ENCODE measurements around the gene GOLGB1. TPM values are rescaled to one million over a fixed set of nuclear protein-coding genes. Genes with fewer than 3 reads are reported as not detected.
A peak's percentile ranks its signal among the peaks of the same experiment; 100 is the strongest.

GOLGB1 gene
- total and polyA plus RNA-seq, 2 donors (not counting 1 experiment from before 2014, with no cell fraction given): 24.7 to 68.7 TPM

GRCh38 chr3:121710347-121710746, 39.2 kb downstream of the GOLGB1 start:
- H3K9ac ChIP-seq (ENCODE audit: insufficient read depth, low read length): no peak overlapping the region
- no peak for DNase-seq (ENCODE audit: low read depth in 2 of 2)
- TF ChIP-seq EZH2 (IDR thresholded peaks at IDR 0.05; ENCODE audit: low read length, missing control alignments): no peak
- TF ChIP-seq, protein P1, sequence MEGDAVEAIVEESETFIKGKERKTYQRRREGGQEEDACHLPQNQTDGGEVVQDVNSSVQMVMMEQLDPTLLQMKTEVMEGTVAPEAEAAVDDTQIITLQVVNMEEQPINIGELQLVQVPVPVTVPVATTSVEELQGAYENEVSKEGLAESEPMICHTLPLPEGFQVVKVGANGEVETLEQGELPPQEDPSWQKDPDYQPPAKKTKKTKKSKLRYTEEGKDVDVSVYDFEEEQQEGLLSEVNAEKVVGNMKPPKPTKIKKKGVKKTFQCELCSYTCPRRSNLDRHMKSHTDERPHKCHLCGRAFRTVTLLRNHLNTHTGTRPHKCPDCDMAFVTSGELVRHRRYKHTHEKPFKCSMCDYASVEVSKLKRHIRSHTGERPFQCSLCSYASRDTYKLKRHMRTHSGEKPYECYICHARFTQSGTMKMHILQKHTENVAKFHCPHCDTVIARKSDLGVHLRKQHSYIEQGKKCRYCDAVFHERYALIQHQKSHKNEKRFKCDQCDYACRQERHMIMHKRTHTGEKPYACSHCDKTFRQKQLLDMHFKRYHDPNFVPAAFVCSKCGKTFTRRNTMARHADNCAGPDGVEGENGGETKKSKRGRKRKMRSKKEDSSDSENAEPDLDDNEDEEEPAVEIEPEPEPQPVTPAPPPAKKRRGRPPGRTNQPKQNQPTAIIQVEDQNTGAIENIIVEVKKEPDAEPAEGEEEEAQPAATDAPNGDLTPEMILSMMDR (conservative IDR thresholded peaks at IDR 0.05 in 1 of 2, IDR thresholded peaks at IDR 0.05 in 1 of 2; ENCODE audit: low read depth in 1 of 2, low read length in 2 of 2): no peak
- H3K4me3 ChIP-seq (replicated peaks in 1 of 4; ENCODE audit: control extremely low read depth in 1 of 4, insufficient read depth in 1 of 4, low read depth in 3 of 4, low read length in 4 of 4): no peak overlapping the region
- no peak overlapping the region for H2AFZ ChIP-seq (ENCODE audit: low read length)
- H3K4me2 ChIP-seq (ENCODE audit: extremely low read depth, insufficient read depth, low read length): no peak overlapping the region
- H3K4me1 ChIP-seq (ENCODE audit: control insufficient read depth, extremely low read depth, insufficient read depth, low read length): no peaks in the 10 kb centered on the region
- H3K79me2 ChIP-seq (ENCODE audit: control insufficient read depth, insufficient read depth, low read length): no peaks in the 10 kb centered on the region
- H3K27me3 ChIP-seq (ENCODE audit: control insufficient read depth, insufficient read depth, low read length): no peaks in the 10 kb centered on the region
- no peak overlapping the region for H3K27ac ChIP-seq (ENCODE audit: insufficient read depth, low read length)
- H3K36me3 ChIP-seq (ENCODE audit: control insufficient read depth, insufficient read depth, low read length): no peaks in the 10 kb centered on the region
- H4K20me1 ChIP-seq (ENCODE audit: control insufficient read depth, extremely low read depth, insufficient read depth, low read length): no peaks in the 10 kb centered on the region
- no peaks in the 10 kb centered on the region for H3K9me3 ChIP-seq (ENCODE audit: control insufficient read depth, insufficient read depth, low read depth, low read length)

GRCh38 chr3:121707531-121708273, 41.8 kb downstream of the GOLGB1 start:
- no peaks in the 10 kb centered on the region for H3K9me3 ChIP-seq (ENCODE audit: control insufficient read depth, insufficient read depth, low read depth, low read length)
- H3K79me2 ChIP-seq (ENCODE audit: control insufficient read depth, insufficient read depth, low read length): no peaks in the 10 kb centered on the region
- H3K4me2 ChIP-seq (ENCODE audit: extremely low read depth, insufficient read depth, low read length): no peak overlapping the region
- no peak for TF ChIP-seq EZH2 (IDR thresholded peaks at IDR 0.05; ENCODE audit: low read length, missing control alignments)
- TF ChIP-seq, protein P1 (conservative IDR thresholded peaks at IDR 0.05 in 1 of 2, IDR thresholded peaks at IDR 0.05 in 1 of 2; ENCODE audit: low read depth in 1 of 2, low read length in 2 of 2): no peak
- no peaks in the 10 kb centered on the region for H3K36me3 ChIP-seq (ENCODE audit: control insufficient read depth, insufficient read depth, low read length)
- no peak overlapping the region for H3K27ac ChIP-seq (ENCODE audit: insufficient read depth, low read length)
- no peaks in the 10 kb centered on the region for H3K27me3 ChIP-seq (ENCODE audit: control insufficient read depth, insufficient read depth, low read length)
- H3K4me3 ChIP-seq (replicated peaks in 1 of 4; ENCODE audit: control extremely low read depth in 1 of 4, insufficient read depth in 1 of 4, low read depth in 3 of 4, low read length in 4 of 4): no peak overlapping the region
- peak; percentile 8 to 22 for DNase-seq (ENCODE audit: low read depth in 2 of 2)
- H4K20me1 ChIP-seq (ENCODE audit: control insufficient read depth, extremely low read depth, insufficient read depth, low read length): no peaks in the 10 kb centered on the region
- H3K4me1 ChIP-seq (ENCODE audit: control insufficient read depth, extremely low read depth, insufficient read depth, low read length): no peaks in the 10 kb centered on the region
- H2AFZ ChIP-seq (ENCODE audit: low read length): no peak overlapping the region
- H3K9ac ChIP-seq (ENCODE audit: insufficient read depth, low read length): no peak overlapping the region

DNA sequence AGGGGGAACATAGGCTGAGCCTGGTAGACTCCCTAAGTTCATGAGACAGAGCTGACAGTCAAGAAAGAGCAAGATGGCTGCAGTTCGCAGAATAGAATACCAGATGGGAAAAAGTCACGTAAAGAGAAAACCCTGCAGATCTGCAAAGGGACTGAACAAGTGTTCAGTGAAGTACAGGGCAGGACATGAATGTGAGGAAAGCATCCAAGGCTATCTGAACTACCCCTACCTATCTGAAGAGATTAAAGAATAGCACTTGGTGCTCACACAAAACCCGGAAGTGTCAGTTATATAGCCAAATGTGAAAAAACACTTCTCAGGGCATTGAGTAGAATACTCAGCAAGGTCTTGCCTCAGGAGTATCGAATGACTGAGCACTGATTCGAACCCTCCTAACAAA, 44.0 kb downstream of the GOLGB1 start:
- Histone ChIP-seq H3K79me2 (ENCODE audit: control insufficient read depth, insufficient read depth, low read length) (no peaks in the 10 kb centered on the region), H3K4me3 (replicated peaks in 1 of 4; ENCODE audit: control extremely low read depth in 1 of 4, insufficient read depth in 1 of 4, low read depth in 3 of 4, low read length in 4 of 4) (no peak overlapping the region), H3K9me3 (ENCODE audit: control insufficient read depth, insufficient read depth, low read depth, low read length) (no peaks in the 10 kb centered on the region), H4K20me1 (ENCODE audit: control insufficient read depth, extremely low read depth, insufficient read depth, low read length) (no peaks in the 10 kb centered on the region), H3K27ac (ENCODE audit: insufficient read depth, low read length) (no peak overlapping the region), H3K36me3 (ENCODE audit: control insufficient read depth, insufficient read depth, low read length) (no peaks in the 10 kb centered on the region), H3K4me2 (ENCODE audit: extremely low read depth, insufficient read depth, low read length) (no peak overlapping the region), H2AFZ (ENCODE audit: low read length) (no peak overlapping the region), H3K9ac (ENCODE audit: insufficient read depth, low read length) (no peak overlapping the region), H3K4me1 (ENCODE audit: control insufficient read depth, extremely low read depth, insufficient read depth, low read length) (no peaks in the 10 kb centered on the region), H3K27me3 (ENCODE audit: control insufficient read depth, insufficient read depth, low read length) (no peaks in the 10 kb centered on the region)
- no peak for DNase-seq (ENCODE audit: low read depth in 2 of 2)
- TF ChIP-seq, protein P1 (conservative IDR thresholded peaks at IDR 0.05 in 1 of 2, IDR thresholded peaks at IDR 0.05 in 1 of 2; ENCODE audit: low read depth in 1 of 2, low read length in 2 of 2): no peak
- TF ChIP-seq EZH2 (IDR thresholded peaks at IDR 0.05; ENCODE audit: low read length, missing control alignments): no peak
